GM12872 (cell line): ENCODE data around the gene PCSK6.

Source experiments
- TF ChIP-seq, protein P1 (sequence below): IDR thresholded peaks from 3 replicates; pipeline ENCODE4 v1.5.1; 2011; ENCODE audit warnings: low read depth, mild to moderate bottlenecking, low read length, moderate library complexity; ENCODE audit not compliant: insufficient read depth

PCSK6 gene

DNA sequence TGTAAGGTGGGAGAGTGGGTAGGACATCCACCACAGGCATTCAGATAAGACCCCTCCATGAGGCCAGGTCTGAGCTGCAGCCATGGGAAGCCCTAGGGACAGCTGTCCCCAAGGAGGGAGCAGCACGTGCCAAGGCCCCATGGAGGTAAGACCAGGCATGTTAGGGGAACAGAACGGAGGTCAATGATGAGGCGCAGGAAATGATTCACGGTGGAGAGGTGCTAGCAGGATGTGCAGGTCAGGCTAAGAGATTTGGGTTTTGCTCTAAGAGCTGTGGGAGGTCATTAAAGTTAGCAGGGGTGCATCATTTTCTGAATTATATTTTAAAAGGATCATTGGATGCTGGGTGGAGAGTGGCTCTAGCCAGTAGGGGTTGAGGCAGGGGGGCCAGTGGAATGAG, 128.1 kb downstream of the PCSK6 start:
- TF ChIP-seq, protein P1, sequence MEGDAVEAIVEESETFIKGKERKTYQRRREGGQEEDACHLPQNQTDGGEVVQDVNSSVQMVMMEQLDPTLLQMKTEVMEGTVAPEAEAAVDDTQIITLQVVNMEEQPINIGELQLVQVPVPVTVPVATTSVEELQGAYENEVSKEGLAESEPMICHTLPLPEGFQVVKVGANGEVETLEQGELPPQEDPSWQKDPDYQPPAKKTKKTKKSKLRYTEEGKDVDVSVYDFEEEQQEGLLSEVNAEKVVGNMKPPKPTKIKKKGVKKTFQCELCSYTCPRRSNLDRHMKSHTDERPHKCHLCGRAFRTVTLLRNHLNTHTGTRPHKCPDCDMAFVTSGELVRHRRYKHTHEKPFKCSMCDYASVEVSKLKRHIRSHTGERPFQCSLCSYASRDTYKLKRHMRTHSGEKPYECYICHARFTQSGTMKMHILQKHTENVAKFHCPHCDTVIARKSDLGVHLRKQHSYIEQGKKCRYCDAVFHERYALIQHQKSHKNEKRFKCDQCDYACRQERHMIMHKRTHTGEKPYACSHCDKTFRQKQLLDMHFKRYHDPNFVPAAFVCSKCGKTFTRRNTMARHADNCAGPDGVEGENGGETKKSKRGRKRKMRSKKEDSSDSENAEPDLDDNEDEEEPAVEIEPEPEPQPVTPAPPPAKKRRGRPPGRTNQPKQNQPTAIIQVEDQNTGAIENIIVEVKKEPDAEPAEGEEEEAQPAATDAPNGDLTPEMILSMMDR = no peak

DNA sequence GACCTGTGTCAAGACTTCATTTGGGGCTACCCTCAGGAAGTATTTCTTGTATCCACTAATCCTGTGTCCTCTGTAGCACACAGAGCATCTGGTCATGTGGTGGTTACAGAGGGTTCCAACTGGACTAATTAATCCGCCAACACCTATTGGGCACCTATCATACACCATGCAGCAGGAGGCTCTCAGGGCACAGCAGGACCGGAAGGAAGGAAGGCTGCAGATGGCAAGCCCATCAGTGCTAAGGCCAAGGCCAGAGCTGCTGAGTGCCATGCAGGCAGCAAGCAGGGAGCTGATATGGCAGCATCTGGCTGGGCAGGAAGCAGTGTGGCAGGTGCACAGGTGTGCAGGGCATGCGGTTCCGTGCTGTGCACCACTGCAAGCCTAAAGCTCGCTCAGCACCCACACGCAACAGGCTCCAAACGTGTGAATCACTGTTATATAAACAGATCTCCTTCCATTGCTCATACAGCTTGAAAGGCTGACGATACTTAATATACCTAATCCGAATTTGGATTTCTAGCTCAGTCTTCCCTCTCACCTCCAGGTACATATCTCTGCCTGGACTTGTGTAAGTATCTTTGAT, 130.1 kb downstream of the PCSK6 start:
- TF ChIP-seq, protein P1 = no peak

DNA sequence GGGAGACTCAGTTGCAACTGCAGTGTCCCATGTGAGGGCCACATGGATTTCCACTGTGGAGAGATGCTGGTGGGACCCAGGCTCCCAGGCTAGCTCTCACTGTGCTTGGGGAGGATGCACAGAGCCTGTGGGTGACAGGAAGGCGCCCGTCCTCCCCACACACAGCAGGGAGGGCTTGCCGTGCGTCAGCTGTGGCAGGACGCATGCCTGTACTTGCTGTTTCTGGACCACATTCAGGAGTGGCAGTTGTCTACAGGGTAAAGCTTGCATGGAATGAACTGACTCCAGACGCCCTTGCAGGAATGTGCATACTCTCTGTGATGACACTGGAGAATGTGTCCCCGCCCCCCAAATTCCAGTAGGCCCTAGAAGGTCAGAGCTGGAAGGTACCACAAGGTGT, 130.6 kb downstream of the PCSK6 start:
- TF ChIP-seq, protein P1 = no peak

DNA sequence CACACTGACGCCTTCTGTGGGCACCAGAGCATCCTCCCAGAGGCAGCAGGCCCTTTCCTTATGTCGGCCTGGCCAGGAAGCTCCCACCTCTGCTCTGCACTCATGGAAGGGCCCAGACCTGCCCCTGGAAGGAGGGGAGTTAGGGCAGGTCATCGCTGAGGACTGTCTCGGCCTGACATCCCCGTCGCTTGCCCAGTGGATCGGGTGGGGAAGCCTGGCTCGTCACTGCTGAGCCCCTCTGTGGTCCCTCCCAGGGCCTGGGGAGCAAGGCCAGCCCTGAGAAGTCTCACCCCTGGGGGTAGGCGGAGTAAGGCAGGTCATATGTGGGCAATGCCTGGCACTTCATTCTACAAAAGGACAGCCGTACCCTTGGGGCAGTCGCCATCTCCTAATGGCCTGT, 131.6 kb downstream of the PCSK6 start:
- TF ChIP-seq, protein P1 = no peak

DNA sequence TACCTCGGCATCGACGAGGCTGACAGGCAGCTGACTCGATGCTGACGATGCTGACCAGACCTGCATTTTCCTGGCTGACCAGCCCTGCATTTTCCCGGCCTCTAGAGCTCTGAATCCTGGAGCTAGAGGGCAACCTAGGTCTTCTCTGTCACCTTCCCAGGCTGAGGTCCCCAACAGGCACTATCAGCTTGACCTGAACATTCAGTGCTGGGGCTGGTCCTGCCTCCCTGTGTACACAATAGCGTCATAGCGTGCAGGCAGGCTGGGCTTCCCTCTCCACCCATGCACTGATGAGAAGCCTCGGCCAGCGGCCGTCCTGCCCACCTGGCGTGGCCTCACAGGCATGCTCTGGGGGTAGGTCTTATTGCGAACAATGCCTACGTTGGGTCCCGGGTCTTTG, 132.2 kb downstream of the PCSK6 start:
- TF ChIP-seq, protein P1 = no peak

DNA sequence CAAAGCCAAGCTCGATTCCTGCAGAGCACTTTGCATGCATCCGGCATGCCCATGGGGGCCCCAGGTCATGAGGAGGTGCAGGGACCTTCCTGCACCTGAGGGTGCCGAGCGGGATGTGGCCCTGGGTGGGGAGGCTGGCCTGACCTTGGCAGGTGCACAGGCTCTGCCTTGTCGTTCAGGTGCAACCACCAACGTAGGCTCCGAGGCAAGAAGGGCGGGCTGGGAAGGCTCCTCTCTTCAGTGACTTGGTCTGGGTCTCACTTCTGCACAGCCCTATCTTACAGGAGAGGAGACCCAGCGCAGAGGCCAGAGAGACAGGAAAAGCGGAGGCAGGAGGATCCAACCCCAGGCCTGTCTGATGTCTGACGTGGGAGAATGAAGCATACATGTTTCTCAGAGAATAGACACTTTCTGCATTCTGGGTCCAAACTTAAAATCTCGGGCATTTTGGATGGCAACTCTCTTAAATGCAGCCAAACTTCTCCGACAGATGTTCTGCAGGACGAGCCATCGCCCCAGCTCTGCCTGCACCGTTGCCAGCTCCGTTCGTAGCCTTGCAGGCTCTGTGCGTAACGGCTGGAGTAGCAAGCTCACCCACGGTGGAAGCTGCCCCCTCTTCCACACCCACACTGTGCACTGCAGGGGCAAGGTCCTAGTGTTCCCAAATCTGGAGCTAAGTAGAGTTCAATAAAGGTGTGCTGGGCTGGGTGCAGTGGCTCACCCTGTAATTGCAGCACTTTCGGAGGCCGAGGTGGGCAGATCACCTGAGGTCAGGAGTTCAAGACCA, 133.6 kb downstream of the PCSK6 start:
- TF ChIP-seq, protein P1 = no peak

GRCh38 chr15:101354891-101355623, 134.4 kb downstream of the PCSK6 start:
- TF ChIP-seq, protein P1 = no peak
